Mesendoderm (in vitro differentiated cells): ENCODE measurements around the gene ABI3BP.
"Not testable (repeated sequence)": the region's sequence is repeated elsewhere in the genome, so short reads cannot be mapped to it uniquely, and the experiment has no call there.

ENCODE experiments used
- DNase-seq: peaks from one replicate; pipeline ENCODE4 v3.0.0; 2013
- H2AK5ac ChIP-seq: 2 replicates; pipeline ENCODE4 v1.6.1; 2013; ENCODE audit warnings: low read length, inconsistent platforms
- H2BK120ac ChIP-seq: 2 replicates; pipeline ENCODE4 v1.6.1; 2013; ENCODE audit warnings: low read depth, mild to moderate bottlenecking, low read length, moderate library complexity, mixed read lengths
- H2BK15ac ChIP-seq: replicated peaks from 2 replicates; pipeline ENCODE4 v1.6.1; 2013; ENCODE audit warnings: low read depth, mild to moderate bottlenecking, moderate library complexity
- H2BK5ac ChIP-seq: 2 replicates; pipeline ENCODE4 v1.6.1; 2013; ENCODE audit warnings: low read length, inconsistent platforms
- H3K18ac ChIP-seq: 2 replicates; pipeline ENCODE4 v1.6.1; 2013; ENCODE audit warnings: mild to moderate bottlenecking, low read length, mixed read lengths
- H3K23ac ChIP-seq: one replicate; pipeline ENCODE4 v1.6.1; 2013; ENCODE audit warnings: low read length
- H3K27ac ChIP-seq: 2 replicates; pipeline ENCODE4 v1.5.1; 2013; ENCODE audit warnings: low read depth, mild to moderate bottlenecking, inconsistent platforms, low read length, moderate library complexity
- H3K27me3 ChIP-seq: 2 replicates; pipeline ENCODE4 v1.6.1; 2013; ENCODE audit warnings: low read length, control low read depth, mild to moderate bottlenecking, inconsistent platforms; ENCODE audit not compliant: insufficient read depth, poor library complexity
- H3K36me3 ChIP-seq: 2 replicates; pipeline ENCODE4 v1.6.1; 2013; ENCODE audit warnings: low read length, inconsistent platforms; ENCODE audit not compliant: control insufficient read depth, insufficient read depth
- H3K4ac ChIP-seq: one replicate; pipeline ENCODE4 v1.6.1; 2013; ENCODE audit warnings: low read depth, mild to moderate bottlenecking, low read length, moderate library complexity
- H3K4me1 ChIP-seq: 2 replicates; pipeline ENCODE4 v1.6.1; 2013; ENCODE audit warnings: low read depth, low read length, inconsistent platforms; ENCODE audit not compliant: control insufficient read depth
- H3K4me2 ChIP-seq: 2 replicates; pipeline ENCODE4 v1.6.1; 2013; ENCODE audit warnings: low read length
- H3K4me3 ChIP-seq: 2 replicates; pipeline ENCODE4 v1.5.1; 2013; ENCODE audit warnings: mild to moderate bottlenecking, low read length
- H3K56ac ChIP-seq: one replicate; pipeline ENCODE4 v1.6.1; 2013; ENCODE audit warnings: low read length
- H3K79me1 ChIP-seq: 2 replicates; pipeline ENCODE4 v1.6.1; 2013; ENCODE audit warnings: low read length, inconsistent platforms
- H3K79me2 ChIP-seq: 2 replicates; pipeline ENCODE4 v1.6.1; 2013; ENCODE audit warnings: mild to moderate bottlenecking, low read length; ENCODE audit not compliant: control insufficient read depth, insufficient read depth
- H3K9ac ChIP-seq: 2 replicates; pipeline ENCODE4 v1.6.1; 2013; ENCODE audit warnings: low read length, inconsistent platforms
- H4K5ac ChIP-seq: one replicate; pipeline ENCODE4 v1.6.1; 2013; ENCODE audit warnings: low read length
- H4K8ac ChIP-seq: one replicate; pipeline ENCODE4 v1.6.1; 2013; ENCODE audit warnings: low read depth, mild to moderate bottlenecking, control low read depth, low read length, moderate library complexity
- WGBS: extraction: QIAGEN DNeasy Blood & Tissue Kit; methylation state at CpG from one replicate; pipeline ENCODE4 v1.1.7; 2013; ENCODE audit warnings: low lambda C conversion rate, missing lambda C conversion rate; ENCODE audit not compliant: insufficient coverage; ENCODE audit errors: extremely low coverage; 5-methylcytosine and 5-hydroxymethylcytosine counted together

The ABI3BP gene

DNA sequence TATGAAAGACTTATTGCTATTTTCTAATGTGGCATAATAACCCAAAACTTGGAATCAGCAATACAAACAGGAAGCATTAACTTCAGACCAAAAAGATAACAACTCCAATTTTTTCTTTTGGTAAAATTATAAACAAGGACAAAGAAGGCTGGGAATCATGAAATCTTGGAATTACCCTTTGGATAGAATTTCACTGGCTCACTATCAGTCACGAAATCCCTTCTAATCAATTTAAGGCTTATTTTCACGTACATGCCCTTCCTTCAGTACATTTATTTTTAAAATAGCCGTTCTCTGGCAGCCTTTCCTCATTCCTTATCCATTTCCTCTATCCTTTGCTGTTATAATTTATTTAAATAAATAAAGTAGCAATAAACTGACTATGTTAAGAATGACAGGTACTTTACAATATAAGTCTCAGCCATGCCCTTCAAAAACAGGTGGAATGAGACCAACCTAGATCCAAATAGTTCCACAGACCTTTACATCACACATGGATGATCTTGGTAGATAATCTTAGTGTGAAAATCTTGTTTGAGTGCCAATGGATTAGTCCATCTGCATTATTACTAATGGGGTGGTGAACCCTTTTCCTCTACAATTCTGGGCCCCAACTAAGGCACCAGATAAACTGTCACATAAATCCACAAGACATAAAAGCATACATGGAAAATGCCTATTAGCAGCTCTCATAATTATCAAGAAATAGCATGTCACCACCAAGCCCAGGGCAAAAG, 38.9 kb downstream of the ABI3BP start:
- Histone ChIP-seq H3K4ac (no peak overlapping the region), H3K4me1 (no peaks in the 10 kb centered on the region), H3K4me2 (no peak overlapping the region), H2AK5ac (no peak overlapping the region), H3K79me2 (no peaks in the 10 kb centered on the region), H2BK5ac (no peak overlapping the region), H2BK120ac (no peak overlapping the region), H3K36me3 (no peaks in the 10 kb centered on the region), H3K27ac (no peak overlapping the region), H3K9ac (no peak overlapping the region), H3K23ac (no peak overlapping the region), H4K5ac (no peak overlapping the region), H3K56ac (no peak overlapping the region), H3K27me3 (no peaks in the 10 kb centered on the region), H3K18ac (no peak overlapping the region), H4K8ac (no peak overlapping the region), H3K4me3 (no peak overlapping the region), H3K79me1 (no peaks in the 10 kb centered on the region), H2BK15ac (no peak overlapping the region)
- no CpG with 5 or more reads among the region's 3 CpGs for WGBS
- no peak for DNase-seq

DNA sequence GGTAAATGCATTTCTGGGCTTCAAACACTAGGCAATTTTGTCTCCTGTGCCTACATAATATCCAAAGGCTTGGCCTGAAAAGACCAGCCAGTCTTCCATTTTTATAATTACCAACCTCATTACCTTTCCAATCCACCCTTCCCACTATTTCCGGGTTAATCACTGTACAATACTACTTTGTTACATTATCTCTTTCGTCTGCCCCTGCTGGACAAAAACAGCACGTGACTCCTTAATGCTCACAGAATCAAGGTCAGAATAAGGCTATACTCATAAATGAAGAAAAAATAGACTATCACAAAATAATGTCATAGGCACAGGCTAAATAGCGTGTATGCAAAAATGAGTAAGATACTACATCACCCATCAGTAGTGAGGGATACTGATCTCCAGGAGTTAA, 40.1 kb downstream of the ABI3BP start:
- Histone ChIP-seq H3K4me3 (no peak overlapping the region), H3K79me2 (no peaks in the 10 kb centered on the region), H4K5ac (no peak overlapping the region), H3K4ac (no peak overlapping the region), H3K79me1 (no peaks in the 10 kb centered on the region), H3K23ac (no peak overlapping the region), H2BK5ac (no peak overlapping the region), H3K36me3 (no peaks in the 10 kb centered on the region), H3K27ac (no peak overlapping the region), H3K18ac (no peak overlapping the region), H4K8ac (no peak overlapping the region), H2BK120ac (no peak overlapping the region), H2BK15ac (no peak overlapping the region), H3K4me2 (no peak overlapping the region), H3K9ac (no peak overlapping the region), H3K56ac (no peak overlapping the region), H3K27me3 (no peaks in the 10 kb centered on the region), H3K4me1 (no peaks in the 10 kb centered on the region), H2AK5ac (no peak overlapping the region)
- no peak for DNase-seq
- WGBS: 86% methylated on average over 2 of the region's 4 CpGs

DNA sequence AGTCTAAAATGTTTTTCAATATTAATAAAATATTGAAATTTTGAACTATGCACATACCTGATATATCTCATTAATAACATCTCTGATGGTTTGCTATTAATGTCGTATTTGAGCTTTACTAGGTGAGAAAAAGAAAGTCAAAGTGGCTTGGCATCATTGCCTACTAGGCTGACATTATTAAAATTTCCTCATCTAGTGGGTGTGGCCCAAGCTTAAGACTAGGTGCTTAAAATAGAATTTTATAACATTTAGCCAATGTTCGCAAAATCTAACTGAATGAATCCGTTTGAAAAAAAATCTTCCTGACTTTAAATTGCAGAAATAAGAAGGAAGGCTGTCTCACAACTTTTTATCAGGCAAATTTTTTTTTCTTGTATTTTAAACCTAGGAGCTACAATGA, 46.1 kb downstream of the ABI3BP start:
- Histone ChIP-seq H3K27me3 (no peaks in the 10 kb centered on the region), H3K56ac (no peak overlapping the region), H2BK5ac (no peak overlapping the region), H3K23ac (no peak overlapping the region), H3K4me1 (no peaks in the 10 kb centered on the region), H3K4me2 (no peak overlapping the region), H3K27ac (no peak overlapping the region), H3K18ac (no peak overlapping the region), H4K5ac (no peak overlapping the region), H3K79me2 (no peaks in the 10 kb centered on the region), H3K4ac (no peak overlapping the region), H2AK5ac (no peak overlapping the region), H2BK15ac (no peak overlapping the region), H3K4me3 (no peak overlapping the region), H3K9ac (no peak overlapping the region), H3K36me3 (no peaks in the 10 kb centered on the region), H3K79me1 (no peaks in the 10 kb centered on the region), H4K8ac (no peak overlapping the region), H2BK120ac (no peak overlapping the region)
- WGBS: no CpG with 5 or more reads among the region's 3 CpGs
- no peak for DNase-seq

DNA sequence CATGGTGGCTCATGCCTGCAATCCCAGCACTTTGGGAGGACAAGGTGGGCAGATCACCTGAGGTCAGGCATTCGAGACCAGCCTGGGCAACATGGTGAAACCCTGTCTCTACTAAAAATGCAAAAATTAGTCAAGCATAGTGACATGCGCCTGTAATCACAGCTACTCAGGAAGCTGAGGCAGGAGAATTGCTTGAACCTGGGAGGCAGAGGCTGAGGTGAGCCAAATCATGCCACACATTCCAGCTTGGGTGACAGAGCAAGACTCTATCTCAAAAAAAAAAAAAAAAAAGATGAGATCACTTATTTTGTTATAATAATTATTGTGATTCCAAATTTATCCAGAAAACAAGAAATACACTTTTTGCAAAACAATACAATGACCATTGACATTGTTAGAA, 47.1 kb downstream of the ABI3BP start:
- not testable (repeated sequence) for H3K23ac ChIP-seq, H2AK5ac ChIP-seq, H3K18ac ChIP-seq, H4K5ac ChIP-seq, H3K56ac ChIP-seq, H3K27ac ChIP-seq, H3K79me1 ChIP-seq, H3K36me3 ChIP-seq, H3K4me2 ChIP-seq, H3K4ac ChIP-seq, H3K4me3 ChIP-seq, H3K79me2 ChIP-seq, H3K9ac ChIP-seq, H3K27me3 ChIP-seq, DNase-seq, H2BK5ac ChIP-seq, H4K8ac ChIP-seq, H2BK15ac ChIP-seq, H3K4me1 ChIP-seq, H2BK120ac ChIP-seq
- no CpG with 5 or more reads among the region's 2 CpGs for WGBS

DNA sequence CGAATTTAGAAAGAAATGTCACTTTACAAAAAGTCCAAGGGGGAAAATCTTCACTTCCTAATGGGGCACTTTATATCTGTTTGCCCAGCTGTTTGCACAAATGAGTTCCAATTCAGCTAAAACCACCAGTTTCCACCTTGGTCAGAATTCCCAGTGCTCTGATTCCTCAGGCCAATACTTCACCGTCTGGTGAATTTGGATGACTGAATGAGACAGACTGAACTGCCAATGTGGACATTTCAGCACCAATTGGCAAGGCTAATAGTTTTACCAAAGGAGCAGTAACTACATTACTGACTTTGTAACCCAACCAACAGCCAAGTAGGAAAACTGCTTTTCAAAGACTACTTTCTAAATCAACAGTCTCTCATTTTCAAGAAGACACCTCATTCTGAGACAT, 51.8 kb downstream of the ABI3BP start:
- Histone ChIP-seq H2AK5ac (no peak overlapping the region), H3K56ac (no peak overlapping the region), H3K4me3 (no peak overlapping the region), H3K4me1 (no peaks in the 10 kb centered on the region), H3K27me3 (no peaks in the 10 kb centered on the region), H3K4me2 (no peak overlapping the region), H3K18ac (no peak overlapping the region), H3K4ac (no peak overlapping the region), H3K23ac (no peak overlapping the region), H3K36me3 (no peaks in the 10 kb centered on the region), H3K9ac (no peak overlapping the region), H2BK5ac (no peak overlapping the region), H3K27ac (no peak overlapping the region), H3K79me2 (no peaks in the 10 kb centered on the region), H4K5ac (no peak overlapping the region), H4K8ac (no peak overlapping the region), H3K79me1 (no peaks in the 10 kb centered on the region), H2BK15ac (no peak overlapping the region), H2BK120ac (no peak overlapping the region)
- no peak for DNase-seq
- WGBS: no CpG with 5 or more reads among the region's 2 CpGs

DNA sequence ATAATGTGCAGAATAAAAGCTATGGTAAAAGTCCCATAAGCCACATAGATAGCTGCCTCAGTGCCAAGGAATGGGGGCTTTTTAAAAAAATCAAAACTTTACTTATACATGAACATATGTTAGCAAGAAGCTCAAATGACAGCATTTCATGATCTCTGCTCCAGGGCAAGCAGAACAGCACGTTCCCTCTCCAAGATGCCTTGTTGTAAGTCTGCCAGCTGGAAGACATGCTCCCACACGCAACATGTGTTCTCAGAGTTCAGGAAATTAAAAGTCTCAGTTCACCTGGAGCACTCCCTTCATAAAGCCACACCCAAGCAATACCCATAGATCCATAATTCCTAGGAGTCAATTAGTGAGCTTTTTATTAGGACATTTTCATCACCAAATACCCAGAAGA, 52.2 kb downstream of the ABI3BP start:
- Histone ChIP-seq H2AK5ac (no peak overlapping the region), H3K18ac (no peak overlapping the region), H3K79me1 (no peaks in the 10 kb centered on the region), H2BK5ac (no peak overlapping the region), H3K9ac (no peak overlapping the region), H3K36me3 (no peaks in the 10 kb centered on the region), H3K4me3 (no peak overlapping the region), H3K4ac (no peak overlapping the region), H4K8ac (no peak overlapping the region), H4K5ac (no peak overlapping the region), H3K4me1 (no peaks in the 10 kb centered on the region), H3K4me2 (no peak overlapping the region), H3K27me3 (no peaks in the 10 kb centered on the region), H2BK15ac (no peak overlapping the region), H3K79me2 (no peaks in the 10 kb centered on the region), H2BK120ac (no peak overlapping the region), H3K56ac (no peak overlapping the region), H3K23ac (no peak overlapping the region), H3K27ac (no peak overlapping the region)
- DNase-seq: no peak
- no CpG with 5 or more reads among the region's 2 CpGs for WGBS
